Activated T-helper 1 cell treated with anti-CD3 and anti-CD28 coated beads, Interleukin-12 subunit alpha, Interleukin-12 subunit beta, Interleukin-2, Interleukin-4 antibody, amounts not matched to agents 30 ng/mL and 10 ng/mL and 1 ng/mL, durations not matched to agents 14 hours and 24 hours and 36 hours (primary cell): ENCODE measurements around the gene IL15RA. TPM values are rescaled to one million over a fixed set of nuclear protein-coding genes. Genes with fewer than 3 reads are reported as not detected.

ENCODE experiments used
- DNase-seq: peaks from one replicate; pipeline ENCODE4 v3.0.0; 2021; ENCODE audit warnings: low spot score
- H3K27ac Mint-ChIP-seq: one replicate; pipeline ENCODE4 v1.8.0; 2021; ENCODE audit warnings: mild to moderate bottlenecking, mixed read lengths
- H3K27me3 Mint-ChIP-seq: one replicate; pipeline ENCODE4 v1.8.0; 2022; ENCODE audit warnings: mild to moderate bottlenecking, moderate library complexity, mixed read lengths; ENCODE audit not compliant: insufficient read depth
- H3K36me3 Mint-ChIP-seq: one replicate; pipeline ENCODE4 v1.8.0; 2021; ENCODE audit warnings: low read depth, mixed read lengths
- H3K4me1 Mint-ChIP-seq: one replicate; pipeline ENCODE4 v1.8.0; 2021; ENCODE audit warnings: low read depth, mixed read lengths
- H3K4me3 Mint-ChIP-seq: one replicate; pipeline ENCODE4 v1.8.0; 2021; ENCODE audit warnings: mild to moderate bottlenecking, moderate library complexity, mixed read lengths
- H3K9me3 Mint-ChIP-seq: one replicate; pipeline ENCODE4 v1.8.0; 2021; ENCODE audit warnings: mixed read lengths
- intact Hi-C: fragments of 100-400 bp; cut with micrococcal nuclease; formaldehyde crosslinking; loops from one replicate; pipeline ENCODE4 v1.15.1; 2024
- total RNA-seq: library from RNA; stranded (reverse); gene quantifications from 2 replicates; pipeline ENCODE4 v1.2.3, GENCODE V29; 2022

The IL15RA gene
- total RNA-seq, 1 donor from 2014 or later, result 23.4 TPM

- Mint-ChIP-seq H3K27ac (peak overlapping the region; percentile 68), H3K27me3 (peaks cover 11% of the 10 kb centered on the region), H3K9me3 (peaks cover 12% of the 10 kb centered on the region), H3K4me1 (peaks cover 40% of the 10 kb centered on the region), H3K36me3 (peaks cover 11% of the 10 kb centered on the region), H3K4me3 (peak overlapping the region; percentile 15)
- intact Hi-C loops, result no loop called here
- no peak for DNase-seq
Observed at GRCh38 chr10:6002809-6003510, 25.6 kb upstream of the IL15RA start.

GRCh38 chr10:5999440-6000165 is 22.3 kb upstream of the IL15RA start:
- H3K9me3 Mint-ChIP-seq, result no peaks in the 10 kb centered on the region
- intact Hi-C loops, result no loop called here

GRCh38 chr10:5996696-5997095 is 19.4 kb upstream of the IL15RA start:
- intact Hi-C loops, result no loop called here
- Mint-ChIP-seq H3K27ac (no peak overlapping the region), H3K36me3 (peaks cover 7% of the 10 kb centered on the region), H3K4me3 (no peak overlapping the region), H3K9me3 (peaks cover 20% of the 10 kb centered on the region), H3K4me1 (peaks cover 11% of the 10 kb centered on the region), H3K27me3 (peaks cover 31% of the 10 kb centered on the region)
- DNase-seq, result no peak

More at GRCh38 chr10:5999440-6000165, 22.3 kb upstream of the IL15RA start:
- no peak overlapping the region for H3K4me3 Mint-ChIP-seq
- H3K36me3 Mint-ChIP-seq, result peaks cover 10% of the 10 kb centered on the region
- H3K27me3 Mint-ChIP-seq, result peaks cover 29% of the 10 kb centered on the region
- no peak for DNase-seq
- peaks cover 32% of the 10 kb centered on the region for H3K4me1 Mint-ChIP-seq
- H3K27ac Mint-ChIP-seq, result no peak overlapping the region

GRCh38 chr10:5992398-5992797 is 15.1 kb upstream of the IL15RA start:
- Mint-ChIP-seq H3K36me3 (peaks cover 13% of the 10 kb centered on the region), H3K27me3 (peaks cover 18% of the 10 kb centered on the region), H3K27ac (no peak overlapping the region), H3K4me3 (no peak overlapping the region), H3K4me1 (peaks cover 11% of the 10 kb centered on the region), H3K9me3 (peaks cover 27% of the 10 kb centered on the region)
- intact Hi-C loops, result no loop called here
- no peak for DNase-seq

GRCh38 chr10:5991708-5992107 is 14.4 kb upstream of the IL15RA start:
- Mint-ChIP-seq H3K9me3 (peaks cover 27% of the 10 kb centered on the region), H3K4me3 (no peak overlapping the region), H3K27ac (no peak overlapping the region), H3K4me1 (peaks cover 12% of the 10 kb centered on the region), H3K36me3 (peaks cover 13% of the 10 kb centered on the region), H3K27me3 (peaks cover 12% of the 10 kb centered on the region)
- DNase-seq, result no peak
- intact Hi-C loops, result no loop called here

GRCh38 chr10:5989756-5990155 is 12.4 kb upstream of the IL15RA start:
- Mint-ChIP-seq H3K27me3 (peaks cover 2% of the 10 kb centered on the region), H3K36me3 (peaks cover 10% of the 10 kb centered on the region), H3K4me3 (no peak overlapping the region), H3K27ac (no peak overlapping the region), H3K4me1 (peaks cover 12% of the 10 kb centered on the region), H3K9me3 (peaks cover 27% of the 10 kb centered on the region)
- no peak for DNase-seq
- intact Hi-C loops, result no loop called here

- peak overlapping the region; percentile 32 for H3K27ac Mint-ChIP-seq
- H3K27me3 Mint-ChIP-seq, result peaks cover 5% of the 10 kb centered on the region
- intact Hi-C loops, result no loop called here
- peaks cover 16% of the 10 kb centered on the region for H3K9me3 Mint-ChIP-seq
- H3K4me3 Mint-ChIP-seq, result no peak overlapping the region
- no peak for DNase-seq
- peaks cover 12% of the 10 kb centered on the region for H3K4me1 Mint-ChIP-seq
- peaks cover 10% of the 10 kb centered on the region for H3K36me3 Mint-ChIP-seq
Observed at GRCh38 chr10:5988336-5988920, 11.1 kb upstream of the IL15RA start.

GRCh38 chr10:5987747-5988146 is 10.4 kb upstream of the IL15RA start:
- H3K27ac Mint-ChIP-seq, result peak overlapping the region; percentile 32
- H3K4me1 Mint-ChIP-seq, result peaks cover 12% of the 10 kb centered on the region
- H3K4me3 Mint-ChIP-seq, result no peak overlapping the region
- intact Hi-C loops, result no loop called here
- peaks cover 10% of the 10 kb centered on the region for H3K36me3 Mint-ChIP-seq
- no peak for DNase-seq
- H3K27me3 Mint-ChIP-seq, result peaks cover 8% of the 10 kb centered on the region
- peaks cover 14% of the 10 kb centered on the region for H3K9me3 Mint-ChIP-seq

GRCh38 chr10:5985029-5985428 is 7.7 kb upstream of the IL15RA start:
- intact Hi-C loops, result no loop called here
- no peaks in the 10 kb centered on the region for H3K36me3 Mint-ChIP-seq
- no peaks in the 10 kb centered on the region for H3K9me3 Mint-ChIP-seq
- DNase-seq, result no peak
- H3K4me3 Mint-ChIP-seq, result no peak overlapping the region
- H3K4me1 Mint-ChIP-seq, result peaks cover 12% of the 10 kb centered on the region
- no peak overlapping the region for H3K27ac Mint-ChIP-seq
- H3K27me3 Mint-ChIP-seq, result peaks cover 10% of the 10 kb centered on the region

- Mint-ChIP-seq H3K4me3 (no peak overlapping the region), H3K4me1 (peaks cover 12% of the 10 kb centered on the region), H3K27ac (no peak overlapping the region), H3K9me3 (no peaks in the 10 kb centered on the region), H3K27me3 (peaks cover 12% of the 10 kb centered on the region), H3K36me3 (no peaks in the 10 kb centered on the region)
- no peak for DNase-seq
- intact Hi-C loops, result no loop called here
Observed at GRCh38 chr10:5983774-5984173, 6.4 kb upstream of the IL15RA start.

GRCh38 chr10:5981529-5981928 is 4.2 kb upstream of the IL15RA start:
- H3K9me3 Mint-ChIP-seq, result no peaks in the 10 kb centered on the region
- no peaks in the 10 kb centered on the region for H3K4me1 Mint-ChIP-seq
- H3K27ac Mint-ChIP-seq, result no peak overlapping the region
- DNase-seq, result no peak
- intact Hi-C loops, result no loop called here
- H3K36me3 Mint-ChIP-seq, result no peaks in the 10 kb centered on the region
- peaks cover 12% of the 10 kb centered on the region for H3K27me3 Mint-ChIP-seq
- no peak overlapping the region for H3K4me3 Mint-ChIP-seq

- H3K9me3 Mint-ChIP-seq, result no peaks in the 10 kb centered on the region
- intact Hi-C loops, result loop anchor here (5.0 to 10.0 kb wide), 2 partner anchors 291 to 533 kb away; no protein-coding TSS in a partner anchor
- peaks cover 6% of the 10 kb centered on the region for H3K27me3 Mint-ChIP-seq
- DNase-seq, result no peak
- H3K36me3 Mint-ChIP-seq, result peaks cover 2% of the 10 kb centered on the region
- H3K4me3 Mint-ChIP-seq, result peak overlapping the region; percentile 93
- H3K27ac Mint-ChIP-seq, result peak overlapping the region; percentile 90
- H3K4me1 Mint-ChIP-seq, result peaks cover 27% of the 10 kb centered on the region
Observed at GRCh38 chr10:5978230-5978489, 817 bp upstream of the IL15RA start.
